ENCODE data around the gene JAKMIP2.
"Not testable (repeated sequence)": the region's sequence is repeated elsewhere in the genome, so short reads cannot be mapped to it uniquely, and the experiment has no call there.

The JAKMIP2 gene

DNA sequence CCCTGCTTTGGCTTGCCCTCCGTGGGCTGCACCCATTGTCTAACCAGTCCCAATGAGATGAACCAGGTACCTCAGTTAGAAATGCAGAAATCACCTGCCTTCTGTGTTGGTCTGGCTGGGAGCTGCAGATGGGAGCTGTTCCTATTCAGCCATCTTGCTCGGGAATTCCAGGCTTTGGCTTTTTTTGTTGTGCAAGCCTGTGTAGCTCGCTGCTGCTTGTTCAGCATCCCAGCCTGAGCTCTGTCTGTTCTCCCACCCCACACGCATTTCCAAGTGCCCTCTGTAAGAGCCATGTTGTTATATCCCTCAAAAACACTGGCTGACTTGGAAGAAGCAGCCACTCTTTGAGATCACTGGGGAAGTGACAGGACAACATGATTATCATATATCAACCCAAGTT lies 171.0 kb downstream of the JAKMIP2 start:
- no peak for DNase-seq (ENCODE audit: low read depth, low spot score)

GRCh38 chr5:147610798-147611197 lies 171.7 kb downstream of the JAKMIP2 start:
- DNase-seq (ENCODE audit: low read depth, low spot score), result no peak

- no peak for DNase-seq (ENCODE audit: low read depth, low spot score)
Observed at GRCh38 chr5:147601652-147602051, 180.9 kb downstream of the JAKMIP2 start.

DNA sequence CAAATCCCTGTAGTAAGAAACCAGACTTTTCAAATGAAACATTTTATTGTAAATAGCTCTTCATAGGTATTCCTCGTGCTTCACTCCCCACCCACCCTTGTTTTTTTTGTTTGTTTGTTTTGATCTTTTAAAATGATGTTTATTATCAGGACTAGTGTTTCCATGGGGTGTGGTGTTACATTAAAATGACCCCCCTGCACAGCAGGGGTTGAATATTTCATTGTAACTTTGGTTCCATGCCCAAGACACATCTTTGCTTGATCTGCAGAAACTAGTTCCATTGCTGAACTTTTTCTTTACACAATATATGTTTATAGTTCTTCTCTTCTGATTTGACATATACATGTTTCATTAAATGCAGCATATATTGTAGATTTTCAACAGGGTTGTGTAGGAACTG lies 191.4 kb downstream of the JAKMIP2 start:
- DNase-seq (ENCODE audit: low read depth, low spot score), result no peak

DNA sequence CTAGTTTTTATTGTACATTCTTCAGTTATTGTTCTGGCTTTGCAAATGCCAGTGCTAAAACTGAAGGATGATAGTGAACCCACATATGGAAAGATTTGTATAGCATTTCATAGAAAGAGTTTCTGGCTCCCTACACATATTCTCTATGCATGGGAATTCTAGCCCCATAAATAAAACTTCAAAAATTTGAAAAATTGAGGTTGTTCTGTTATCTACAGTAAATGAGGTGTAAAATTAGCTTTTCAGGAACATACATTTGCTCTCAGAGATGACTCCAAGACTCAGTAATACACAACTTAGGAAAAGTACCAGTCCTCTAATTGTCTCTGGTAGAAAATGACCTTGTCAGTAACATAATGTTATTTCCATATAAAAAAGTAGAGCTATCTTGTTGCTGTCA lies 192.4 kb downstream of the JAKMIP2 start:
- DNase-seq (ENCODE audit: low read depth, low spot score), result no peak

GRCh38 chr5:147586832-147587231 lies 195.7 kb downstream of the JAKMIP2 start:
- DNase-seq (ENCODE audit: low read depth, low spot score), result no peak

DNA sequence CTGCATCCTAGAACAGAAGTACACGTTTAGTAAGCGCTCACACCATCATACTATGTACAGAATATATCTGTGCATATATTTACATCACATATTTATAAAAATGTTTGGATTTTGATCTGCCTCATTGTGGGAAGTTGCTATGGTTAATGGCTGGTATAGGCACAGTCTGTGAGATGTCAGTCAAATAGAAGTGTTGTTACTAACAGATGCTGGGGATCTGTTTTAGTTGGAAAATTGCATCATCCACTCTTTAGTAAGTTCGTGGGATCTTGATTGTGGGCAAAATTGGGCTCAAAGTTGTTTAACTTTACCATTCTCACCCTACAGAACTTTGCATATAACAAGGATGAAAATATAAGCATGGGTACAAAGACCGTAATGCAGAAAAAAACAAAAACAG lies 196.3 kb downstream of the JAKMIP2 start:
- DNase-seq (ENCODE audit: low read depth, low spot score), result no peak

DNA sequence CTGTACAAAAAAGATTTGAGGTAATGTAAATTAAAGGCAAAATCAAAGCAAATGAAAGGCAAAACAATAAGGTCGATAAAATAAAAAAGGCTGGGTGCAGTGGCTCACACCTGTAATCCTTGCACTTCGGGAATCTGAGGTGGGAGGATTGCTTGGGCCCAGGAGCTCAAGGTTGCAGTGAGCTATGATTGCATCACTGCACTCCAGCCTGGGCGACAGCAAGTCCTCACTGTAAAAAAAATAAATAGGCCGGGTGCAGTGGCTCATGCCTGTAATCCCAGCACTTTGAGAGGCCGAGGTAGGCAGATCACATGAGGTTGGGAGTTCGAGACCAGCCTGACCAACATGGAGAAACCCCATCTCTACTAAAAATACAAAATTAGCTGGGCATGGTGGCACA lies 200.3 kb downstream of the JAKMIP2 start:
- not testable (repeated sequence) for DNase-seq (ENCODE audit: low read depth, low spot score)

DNA sequence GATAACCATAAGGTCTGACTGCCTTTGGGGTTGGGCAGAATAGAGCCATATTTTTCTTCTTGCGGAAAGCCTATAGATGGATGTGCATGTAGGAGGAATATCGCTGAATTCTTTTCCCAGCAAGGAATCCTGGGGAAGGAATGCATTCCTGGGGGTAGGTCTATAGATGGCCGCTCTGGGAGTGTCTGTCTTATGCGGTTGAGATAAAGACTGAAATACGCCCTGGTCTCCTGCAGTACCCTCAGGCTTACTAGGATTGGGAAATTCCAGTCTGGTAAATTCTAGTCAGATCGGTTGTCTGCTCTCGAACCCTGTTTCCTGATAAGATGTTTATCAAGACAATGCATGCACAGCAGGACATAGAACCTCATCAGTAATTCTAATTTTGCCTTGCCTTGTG lies 202.1 kb downstream of the JAKMIP2 start:
- not testable (repeated sequence) for DNase-seq (ENCODE audit: low read depth, low spot score)

GRCh38 chr5:147578228-147579024 lies 204.1 kb downstream of the JAKMIP2 start:
- no peak for DNase-seq (ENCODE audit: low read depth, low spot score)

DNA sequence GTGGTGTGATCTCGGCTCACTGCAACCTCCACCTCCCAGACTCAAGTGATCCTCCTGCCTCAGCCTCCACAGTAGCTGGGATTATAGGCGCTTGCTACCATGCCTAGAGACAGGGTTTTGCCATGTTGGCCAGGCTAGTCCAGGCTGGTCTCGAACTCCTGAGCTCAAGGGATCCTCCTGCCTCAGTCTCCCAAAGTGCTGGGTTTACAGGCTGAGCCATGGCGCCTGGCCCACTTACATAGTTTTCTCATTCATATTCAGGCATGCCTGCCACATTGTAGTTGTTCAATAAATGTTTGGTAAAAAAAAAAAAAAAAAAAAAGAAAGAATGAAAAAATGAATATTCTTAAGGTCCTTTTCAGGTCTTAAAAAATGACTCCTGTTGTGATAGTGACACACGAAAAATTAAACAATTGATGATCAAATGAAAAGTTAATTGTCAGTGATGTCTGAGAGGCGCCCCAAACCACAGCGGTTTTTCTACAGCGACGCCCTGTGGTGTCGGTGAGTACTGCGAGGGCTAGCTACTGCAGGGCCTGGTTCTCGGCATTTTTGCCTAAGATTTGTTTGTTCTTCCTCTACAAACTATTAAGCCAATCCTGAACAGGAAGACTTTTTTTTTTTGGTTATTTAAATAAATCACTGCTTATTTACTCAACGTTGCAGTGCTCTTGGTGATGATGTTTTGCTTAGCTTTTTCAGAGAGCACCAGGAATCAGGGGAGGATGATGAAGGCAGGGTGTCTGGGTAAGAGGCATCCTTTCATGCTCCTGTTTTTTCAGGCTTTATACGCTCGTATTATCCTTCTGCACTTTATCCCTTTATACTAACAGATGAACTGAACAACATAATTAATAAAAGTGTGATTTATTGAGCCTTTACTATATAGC lies 205.6 kb downstream of the JAKMIP2 start:
- DNase-seq (ENCODE audit: low read depth, low spot score), result no peak

- DNase-seq (ENCODE audit: low read depth, low spot score), result no peak
Observed at GRCh38 chr5:147575598-147575997, 206.9 kb downstream of the JAKMIP2 start.

GRCh38 chr5:147573211-147573610 lies 209.3 kb downstream of the JAKMIP2 start:
- no peak for DNase-seq (ENCODE audit: low read depth, low spot score)

DNA sequence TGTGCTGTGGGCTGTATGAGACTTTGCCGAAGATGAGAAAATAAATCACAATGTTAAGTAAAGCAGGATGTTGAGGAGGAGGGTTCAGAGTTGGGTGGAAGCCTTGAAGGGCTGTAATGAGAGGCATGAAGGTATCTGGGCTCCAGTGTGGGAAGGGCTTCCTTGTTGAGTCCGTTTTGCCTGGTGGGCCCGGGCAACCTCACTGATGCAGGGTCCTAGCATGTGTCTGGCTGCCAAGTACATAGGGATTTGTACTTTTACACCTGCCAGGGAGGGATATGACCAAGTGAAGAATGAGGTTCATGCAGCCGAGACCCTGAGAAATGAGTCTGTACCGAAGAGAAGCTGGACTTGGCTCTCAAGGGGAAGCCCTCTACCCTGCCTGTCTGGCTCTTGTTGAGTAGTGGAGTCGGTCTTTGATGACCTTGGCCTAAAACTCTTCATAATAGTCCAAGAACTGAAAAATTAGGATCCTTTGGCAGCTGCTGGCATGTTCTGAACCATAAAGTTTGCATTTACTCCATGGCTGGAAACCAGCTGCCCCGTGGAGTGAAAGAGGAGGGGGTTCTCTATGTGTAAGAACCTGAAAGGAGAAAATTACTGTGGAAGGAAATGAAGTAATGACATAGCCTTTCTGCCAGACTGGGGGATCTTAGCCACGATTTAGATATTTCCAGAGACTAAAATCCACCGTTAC lies 213.7 kb downstream of the JAKMIP2 start:
- DNase-seq (ENCODE audit: low read depth, low spot score), result no peak

- no peak for DNase-seq (ENCODE audit: low read depth, low spot score)
Observed at GRCh38 chr5:147567917-147568598, 214.5 kb downstream of the JAKMIP2 start.

DNA sequence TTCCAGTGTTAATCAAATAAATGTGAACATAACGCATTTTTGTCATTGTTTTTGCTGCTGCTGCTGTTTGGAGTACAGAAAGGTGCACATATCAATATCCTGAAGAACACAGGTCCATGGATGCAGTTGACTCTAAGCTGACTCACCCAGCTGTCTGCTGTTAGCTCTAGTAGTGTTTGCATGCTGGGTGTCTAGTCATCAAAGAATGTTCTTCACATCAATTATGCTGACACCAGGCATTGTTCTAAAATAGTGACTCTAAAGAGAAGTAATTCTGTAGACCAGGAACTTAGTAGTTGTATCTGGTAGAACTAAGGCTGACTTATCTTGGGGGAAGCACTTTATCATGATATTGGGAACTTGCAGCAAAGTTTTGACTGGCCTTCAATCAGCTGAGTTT lies 217.0 kb downstream of the JAKMIP2 start:
- no peak for DNase-seq (ENCODE audit: low read depth, low spot score)

GRCh38 chr5:147564124-147564486 lies 218.4 kb downstream of the JAKMIP2 start:
- DNase-seq (ENCODE audit: low read depth, low spot score), result no peak

- DNase-seq (ENCODE audit: low read depth, low spot score), result no peak
Observed at GRCh38 chr5:147563466-147564123, 218.9 kb downstream of the JAKMIP2 start.

- no peak for DNase-seq (ENCODE audit: low read depth, low spot score)
Observed at GRCh38 chr5:147561435-147561834, 221.1 kb downstream of the JAKMIP2 start.

DNA sequence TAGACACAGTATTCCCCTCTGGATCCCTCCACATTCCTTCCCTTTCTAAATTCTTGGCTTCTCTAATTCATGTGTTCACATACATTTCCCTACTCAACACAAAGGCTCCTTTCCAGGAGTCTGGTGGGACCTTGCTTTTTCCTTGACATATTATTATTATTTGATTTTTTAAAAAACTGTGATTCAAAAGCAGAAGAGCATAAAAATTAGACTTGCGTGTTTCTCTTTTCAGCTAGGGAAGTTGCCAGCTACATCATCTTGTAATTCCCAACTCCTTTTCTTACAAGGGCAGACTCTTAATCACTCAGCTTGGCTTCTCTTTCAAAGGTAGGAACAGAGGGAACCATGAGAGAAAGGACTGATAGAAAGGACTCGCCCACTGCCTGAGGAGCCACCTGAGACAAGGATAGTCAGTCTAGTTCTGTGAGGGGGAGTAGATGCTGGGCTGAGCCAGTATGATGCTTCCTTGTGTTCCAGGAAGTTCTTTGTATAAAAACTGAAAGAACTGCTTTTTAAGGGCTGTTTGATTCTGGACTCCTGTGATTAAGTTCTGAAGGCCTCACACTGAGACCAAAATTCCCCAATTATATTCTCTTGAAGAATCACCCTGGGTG lies 221.7 kb downstream of the JAKMIP2 start:
- no peak for DNase-seq (ENCODE audit: low read depth, low spot score)

- DNase-seq (ENCODE audit: low read depth, low spot score), result no peak
Observed at GRCh38 chr5:147559749-147560148, 222.8 kb downstream of the JAKMIP2 start.
